SK-N-SH (cell line): ENCODE results near the gene RRH. TPM values are rescaled to one million over a fixed set of nuclear protein-coding genes. Genes with fewer than 3 reads are reported as not detected.

Source experiments
- CTCF ChIA-PET: fragments of 300-600, 350-600 bp; formaldehyde crosslinking; extraction: SDS; loops from one replicate; lab custom pipeline; 2021; lab: Yijun Ruan, JAX
- POLR2A ChIA-PET: fragments of 350-600 bp; sonication (Branson Sonifier 250); formaldehyde crosslinking; extraction: SDS; loops from one replicate; lab custom pipeline; 2020; ENCODE audit warnings: antibody characterized with exemption, inconsistent platforms; lab: Yijun Ruan, JAX
- DNase-seq: peaks from one replicate; pipeline ENCODE4 v3.0.0; 2012
- H2AFZ ChIP-seq: fragments of 200-600 bp; sonication (generic); 2 replicates; pipeline ENCODE4 v1.8.1; 2016; ENCODE audit warnings: antibody characterized with exemption, mild to moderate bottlenecking, low read depth
- H3F3A ChIP-seq: fragments of 200-600 bp; sonication (generic); replicated peaks from 2 replicates; pipeline ENCODE3; 2016; ENCODE audit warnings: antibody characterized with exemption, mild to moderate bottlenecking; ENCODE audit not compliant: insufficient read depth
- H3K27ac ChIP-seq, 2 experiments: fragments of 200-500 bp in 1 of 2; fragments of 200-600 bp in 1 of 2; sonication (Bioruptor generic) in 1 of 2; sonication (generic), shearing (Covaris generic) in 1 of 2; 2 replicates each; pipeline versions ENCODE4 v1.5.1 to v1.6.1; 2014 to 2016; ENCODE audit warnings: low read depth in 2 of 2, inconsistent platforms in 1 of 2, low read length in 1 of 2, mild to moderate bottlenecking in 1 of 2, mixed read lengths in 1 of 2
- H3K27me3 ChIP-seq: fragments of 200-600 bp; sonication (generic), shearing (Covaris generic); 2 replicates; pipeline ENCODE4 v1.6.1; 2016; ENCODE audit warnings: mixed run types; ENCODE audit not compliant: insufficient read depth
- H3K36me3 ChIP-seq, 2 experiments: fragments of 200-500 bp in 1 of 2; fragments of 200-600 bp in 1 of 2; sonication (Bioruptor generic) in 1 of 2; sonication (generic) in 1 of 2; replicated peaks in 1 of 2; 2 replicates each; pipeline versions ENCODE3 to v1.5.1; 2014 to 2016; ENCODE audit warnings: low read length in 1 of 2, mild to moderate bottlenecking in 1 of 2; ENCODE audit not compliant: insufficient read depth in 2 of 2, control insufficient read depth in 1 of 2
- H3K4me1 ChIP-seq, 2 experiments: fragments of 200-500 bp in 1 of 2; fragments of 200-600 bp in 1 of 2; sonication (Bioruptor generic) in 1 of 2; sonication (generic), shearing (Covaris generic) in 1 of 2; 2 replicates each; pipeline versions ENCODE4 v1.5.1 to v1.6.1; 2014 to 2016; ENCODE audit warnings: low read depth in 1 of 2, low read length in 1 of 2, mixed run types in 1 of 2; ENCODE audit not compliant: insufficient read depth in 2 of 2, control insufficient read depth in 1 of 2
- H3K4me2 ChIP-seq: fragments of 200-600 bp; sonication (generic), shearing (Covaris generic); 2 replicates; pipeline ENCODE4 v1.6.1; 2017; ENCODE audit warnings: mixed run types
- H3K4me3 ChIP-seq, 2 experiments: fragments of 200-500 bp in 1 of 2; fragments of 200-600 bp in 1 of 2; sonication (Bioruptor generic) in 1 of 2; sonication (generic), shearing (Covaris generic) in 1 of 2; 2 replicates each; pipeline versions ENCODE4 v1.5.1 to v1.8.1; 2014 to 2016; ENCODE audit warnings: low read depth in 2 of 2, inconsistent platforms in 1 of 2, low read length in 1 of 2, mild to moderate bottlenecking in 1 of 2, mixed read lengths in 1 of 2, moderate library complexity in 1 of 2
- H3K79me2 ChIP-seq: fragments of 200-600 bp; sonication (generic); 2 replicates; pipeline ENCODE4 v1.8.1; 2017; ENCODE audit warnings: mild to moderate bottlenecking; ENCODE audit not compliant: insufficient read depth
- H3K9ac ChIP-seq: fragments of 200-600 bp; sonication (generic); 2 replicates; pipeline ENCODE4 v1.6.1; 2017; ENCODE audit warnings: mixed run types
- H3K9me2 ChIP-seq: fragments of 200-600 bp; sonication (generic); 2 replicates; pipeline ENCODE4 v1.6.1; 2017; ENCODE audit warnings: mixed run types
- H3K9me3 ChIP-seq: fragments of 200-600 bp; sonication (generic); 2 replicates; pipeline ENCODE4 v1.6.1; 2017; ENCODE audit warnings: mixed run types, mild to moderate bottlenecking, moderate library complexity
- H4K20me1 ChIP-seq: fragments of 200-600 bp; sonication (generic); 2 replicates; pipeline ENCODE4 v1.6.1; 2017; ENCODE audit warnings: mild to moderate bottlenecking, mixed run types; ENCODE audit not compliant: insufficient read depth
- CHD2 ChIP-seq: fragments of 150-350 bp; IDR thresholded peaks from 2 replicates; pipeline ENCODE4 v1.6.1; 2018; ENCODE audit warnings: low read length; ENCODE audit not compliant: partially characterized antibody
- ELF1 ChIP-seq: IDR thresholded peaks from 2 replicates; pipeline ENCODE4 v1.4.0; 2012
- EZH2phosphoT487 ChIP-seq: fragments of 200-600 bp; sonication (generic); IDR thresholded peaks from 2 replicates; pipeline ENCODE4 v1.6.1; 2017; ENCODE audit warnings: low read depth, mixed run types, mild to moderate bottlenecking, antibody characterized with exemption, moderate library complexity, borderline replicate concordance
- FOSL2 ChIP-seq: IDR thresholded peaks from 2 replicates; pipeline ENCODE4 v1.4.0; 2012; ENCODE audit warnings: low read depth, mild to moderate bottlenecking, moderate library complexity, borderline replicate concordance
- FOXJ3 ChIP-seq: sonication (generic); formaldehyde crosslinking; IDR thresholded peaks from 2 replicates; pipeline ENCODE4 v1.5.1; 2020; ENCODE audit warnings: mild to moderate bottlenecking, missing genetic modification reagents
- FOXM1 ChIP-seq: IDR thresholded peaks from 2 replicates; pipeline ENCODE4 v1.4.0; 2012; ENCODE audit warnings: low read depth, mild to moderate bottlenecking
- JUND ChIP-seq: IDR thresholded peaks from 2 replicates; pipeline ENCODE4 v1.4.0; 2012
- MXI1 ChIP-seq: IDR thresholded peaks from 2 replicates; pipeline ENCODE4 v1.6.1; 2012; ENCODE audit warnings: mild to moderate bottlenecking, low read depth, low read length, improper control_type of control experiment
- NFIC ChIP-seq: IDR thresholded peaks from 2 replicates; pipeline ENCODE4 v1.4.0; 2012; ENCODE audit warnings: borderline replicate concordance
- NRF1 ChIP-seq: IDR thresholded peaks from 2 replicates; pipeline ENCODE4 v1.6.1; 2012; ENCODE audit warnings: low read depth, mild to moderate bottlenecking, low read length
- POLR2AphosphoS5 ChIP-seq: IDR thresholded peaks from 2 replicates; pipeline ENCODE4 v1.6.1; 2012; ENCODE audit warnings: low read depth, low read length
- RCOR1 ChIP-seq: fragments of 150-350 bp; IDR thresholded peaks from 2 replicates; pipeline ENCODE4 v1.6.1; 2017; ENCODE audit warnings: antibody characterized with exemption, low read length
- RFX5 ChIP-seq: IDR thresholded peaks from 2 replicates; pipeline ENCODE4 v1.6.1; 2012; ENCODE audit warnings: mild to moderate bottlenecking, improper control_type of control experiment, low read length
- RXRA ChIP-seq: IDR thresholded peaks from 2 replicates; pipeline ENCODE4 v1.4.0; 2012; ENCODE audit warnings: low read depth, mild to moderate bottlenecking, borderline replicate concordance
- SMC3 ChIP-seq: IDR thresholded peaks from 2 replicates; pipeline ENCODE4 v1.6.1; 2012; ENCODE audit warnings: low read depth, low read length, improper control_type of control experiment
- TAF1 ChIP-seq: IDR thresholded peaks from 2 replicates; pipeline ENCODE4 v1.6.1; 2012; ENCODE audit warnings: low read depth, mild to moderate bottlenecking, low read length, moderate library complexity, borderline replicate concordance
- TCF12 ChIP-seq: IDR thresholded peaks from 2 replicates; pipeline ENCODE4 v1.4.0; 2012
- YY1 ChIP-seq: IDR thresholded peaks from 2 replicates; pipeline ENCODE4 v1.4.0; 2012; ENCODE audit warnings: low read depth, mild to moderate bottlenecking
- whole genome bisulfite sequencing: methylation state at CpG from one replicate; pipeline ENCODE4 v1.1.6; 2017; ENCODE audit warnings: low lambda C conversion rate; 5-methylcytosine and 5-hydroxymethylcytosine counted together
- polyA plus RNA-seq, 3 experiments: library from polyadenylated mRNA; depleted of rRNA; stranded (reverse); fragments of >200 nt; gene quantifications; 2 replicates each; pipeline ENCODE4 v1.2.3, GENCODE V29; 2012
- TF ChIP-seq, protein P1 (sequence below): IDR thresholded peaks from 2 replicates; pipeline ENCODE4 v1.6.1; 2012; ENCODE audit warnings: mild to moderate bottlenecking, low read depth, low read length, moderate library complexity
- TF ChIP-seq, protein P2 (sequence below): IDR thresholded peaks from 2 replicates; pipeline ENCODE4; 2012
- TF ChIP-seq, protein P3 (sequence below): fragments of 200-600 bp; sonication (generic); IDR thresholded peaks from 2 replicates; pipeline ENCODE4 v1.6.1; 2017; ENCODE audit warnings: antibody characterized with exemption, mild to moderate bottlenecking, moderate library complexity

The RRH gene
- polyA plus RNA-seq, 1 of the 3 experiments (the other 2 are of a cell fraction): 0.05 TPM

DNA sequence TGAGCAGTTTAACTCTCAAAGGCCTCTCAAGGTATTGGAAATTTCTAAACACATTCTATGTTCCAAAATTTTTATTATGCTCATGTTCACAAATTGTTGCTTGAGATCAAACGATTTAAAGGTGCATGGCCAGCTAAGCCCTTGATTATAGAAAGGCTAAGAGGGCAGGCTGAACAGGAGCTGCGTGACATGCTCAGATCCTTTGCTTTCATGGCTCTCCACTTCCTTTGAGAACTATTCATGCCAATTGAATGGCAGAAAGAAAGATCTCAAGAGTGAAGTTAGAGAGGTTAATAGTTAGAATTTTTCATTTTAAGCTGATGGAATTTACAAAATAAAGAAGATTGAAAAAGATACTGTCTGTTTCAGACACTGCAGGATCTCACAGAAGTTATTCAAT is 20.7 kb downstream of the RRH start:
- DNase-seq: no peak
- Histone ChIP-seq H3F3A (no peaks in the 10 kb centered on the region), H4K20me1 (no peaks in the 10 kb centered on the region), H3K27me3 (0 out of 2 replicates have a peak, but pooled peaks cover 5% of the 10 kb centered on the region), H3K4me1 (no peaks in the 10 kb centered on the region), H3K9ac (no peak overlapping the region), H3K27ac (no peak overlapping the region), H3K4me2 (no peak overlapping the region)
- 44% methylated on average over 2 of the region's 2 CpGs for WGBS
- POLR2A ChIA-PET: no interaction called here
- TF ChIP-seq, protein P1, sequence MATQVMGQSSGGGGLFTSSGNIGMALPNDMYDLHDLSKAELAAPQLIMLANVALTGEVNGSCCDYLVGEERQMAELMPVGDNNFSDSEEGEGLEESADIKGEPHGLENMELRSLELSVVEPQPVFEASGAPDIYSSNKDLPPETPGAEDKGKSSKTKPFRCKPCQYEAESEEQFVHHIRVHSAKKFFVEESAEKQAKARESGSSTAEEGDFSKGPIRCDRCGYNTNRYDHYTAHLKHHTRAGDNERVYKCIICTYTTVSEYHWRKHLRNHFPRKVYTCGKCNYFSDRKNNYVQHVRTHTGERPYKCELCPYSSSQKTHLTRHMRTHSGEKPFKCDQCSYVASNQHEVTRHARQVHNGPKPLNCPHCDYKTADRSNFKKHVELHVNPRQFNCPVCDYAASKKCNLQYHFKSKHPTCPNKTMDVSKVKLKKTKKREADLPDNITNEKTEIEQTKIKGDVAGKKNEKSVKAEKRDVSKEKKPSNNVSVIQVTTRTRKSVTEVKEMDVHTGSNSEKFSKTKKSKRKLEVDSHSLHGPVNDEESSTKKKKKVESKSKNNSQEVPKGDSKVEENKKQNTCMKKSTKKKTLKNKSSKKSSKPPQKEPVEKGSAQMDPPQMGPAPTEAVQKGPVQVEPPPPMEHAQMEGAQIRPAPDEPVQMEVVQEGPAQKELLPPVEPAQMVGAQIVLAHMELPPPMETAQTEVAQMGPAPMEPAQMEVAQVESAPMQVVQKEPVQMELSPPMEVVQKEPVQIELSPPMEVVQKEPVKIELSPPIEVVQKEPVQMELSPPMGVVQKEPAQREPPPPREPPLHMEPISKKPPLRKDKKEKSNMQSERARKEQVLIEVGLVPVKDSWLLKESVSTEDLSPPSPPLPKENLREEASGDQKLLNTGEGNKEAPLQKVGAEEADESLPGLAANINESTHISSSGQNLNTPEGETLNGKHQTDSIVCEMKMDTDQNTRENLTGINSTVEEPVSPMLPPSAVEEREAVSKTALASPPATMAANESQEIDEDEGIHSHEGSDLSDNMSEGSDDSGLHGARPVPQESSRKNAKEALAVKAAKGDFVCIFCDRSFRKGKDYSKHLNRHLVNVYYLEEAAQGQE: no peak
- TF ChIP-seq TCF12: no peak
- TF ChIP-seq RFX5: no peak
- TF ChIP-seq NFIC: no peak
- TF ChIP-seq YY1: no peak
- no peak for TF ChIP-seq TAF1
- TF ChIP-seq, protein P2, sequence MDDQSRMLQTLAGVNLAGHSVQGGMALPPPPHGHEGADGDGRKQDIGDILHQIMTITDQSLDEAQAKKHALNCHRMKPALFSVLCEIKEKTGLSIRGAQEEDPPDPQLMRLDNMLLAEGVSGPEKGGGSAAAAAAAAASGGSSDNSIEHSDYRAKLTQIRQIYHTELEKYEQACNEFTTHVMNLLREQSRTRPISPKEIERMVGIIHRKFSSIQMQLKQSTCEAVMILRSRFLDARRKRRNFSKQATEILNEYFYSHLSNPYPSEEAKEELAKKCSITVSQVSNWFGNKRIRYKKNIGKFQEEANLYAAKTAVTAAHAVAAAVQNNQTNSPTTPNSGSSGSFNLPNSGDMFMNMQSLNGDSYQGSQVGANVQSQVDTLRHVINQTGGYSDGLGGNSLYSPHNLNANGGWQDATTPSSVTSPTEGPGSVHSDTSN: no peak
- TF ChIP-seq, all 33 proteins: peak for 0
- CTCF ChIA-PET: interaction anchor here (1.0 kb wide), 1 partner anchor 15 kb away, joined by 3 read pairs; no protein-coding TSS in a partner anchor
- Histone ChIP-seq H2AFZ (no peak overlapping the region), H3K79me2 (no peaks in the 10 kb centered on the region), H3K4me3 (no peak overlapping the region), H3K36me3 (no peaks in the 10 kb centered on the region), H3K9me2 (no peaks in the 10 kb centered on the region), H3K9me3 (no peaks in the 10 kb centered on the region)

DNA sequence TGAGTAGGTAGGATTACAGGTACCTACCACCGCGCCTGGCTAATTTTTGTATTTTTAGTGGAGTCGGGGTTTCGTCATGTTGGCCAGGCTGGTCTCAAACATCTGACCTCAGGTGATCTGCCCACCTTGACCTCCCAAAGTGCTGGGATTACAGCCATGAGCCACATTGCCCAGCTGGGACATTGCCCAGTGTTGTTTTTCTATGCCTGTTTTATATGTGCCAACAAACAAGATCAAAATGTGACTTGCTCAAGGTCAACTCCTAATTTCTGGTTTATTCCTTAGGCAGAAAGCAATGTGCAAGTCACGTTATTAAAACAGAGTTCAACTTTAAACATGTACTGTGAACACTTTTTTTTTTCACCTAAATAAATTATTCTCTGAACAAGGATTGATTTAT is 22.8 kb downstream of the RRH start:
- no peak overlapping the region for H3K4me2 ChIP-seq
- H2AFZ ChIP-seq: no peak overlapping the region
- 71% methylated on average over 5 of the region's 5 CpGs for WGBS
- no peak overlapping the region for H3K9ac ChIP-seq
- H3K36me3 ChIP-seq: no peaks in the 10 kb centered on the region
- H3K79me2 ChIP-seq: no peaks in the 10 kb centered on the region
- no peak overlapping the region for H3K4me3 ChIP-seq
- H3K27me3 ChIP-seq: 0 out of 2 replicates have a peak, but pooled peaks cover 5% of the 10 kb centered on the region
- H3K27ac ChIP-seq: no peak overlapping the region
- ChIA-PET POLR2A (no interaction called here), CTCF (no interaction called here)
- no peaks in the 10 kb centered on the region for H3K9me3 ChIP-seq
- no peaks in the 10 kb centered on the region for H3K4me1 ChIP-seq
- no peak for DNase-seq
- no peaks in the 10 kb centered on the region for H3F3A ChIP-seq
- no peaks in the 10 kb centered on the region for H3K9me2 ChIP-seq
- H4K20me1 ChIP-seq: no peaks in the 10 kb centered on the region
- TF ChIP-seq FOSL2 (no peak), POLR2AphosphoS5 (no peak), RFX5 (no peak), ELF1 (no peak), MXI1 (no peak), RXRA (no peak), RCOR1 (no peak), CHD2 (no peak), SMC3 (no peak), JUND (no peak), EZH2phosphoT487 (no peak), NRF1 (no peak), FOXJ3 (CRISPR knock-in tag) (no peak), FOXM1 (no peak), TCF12 (no peak)
- TF ChIP-seq, protein P2: no peak
- TF ChIP-seq, protein P3, sequence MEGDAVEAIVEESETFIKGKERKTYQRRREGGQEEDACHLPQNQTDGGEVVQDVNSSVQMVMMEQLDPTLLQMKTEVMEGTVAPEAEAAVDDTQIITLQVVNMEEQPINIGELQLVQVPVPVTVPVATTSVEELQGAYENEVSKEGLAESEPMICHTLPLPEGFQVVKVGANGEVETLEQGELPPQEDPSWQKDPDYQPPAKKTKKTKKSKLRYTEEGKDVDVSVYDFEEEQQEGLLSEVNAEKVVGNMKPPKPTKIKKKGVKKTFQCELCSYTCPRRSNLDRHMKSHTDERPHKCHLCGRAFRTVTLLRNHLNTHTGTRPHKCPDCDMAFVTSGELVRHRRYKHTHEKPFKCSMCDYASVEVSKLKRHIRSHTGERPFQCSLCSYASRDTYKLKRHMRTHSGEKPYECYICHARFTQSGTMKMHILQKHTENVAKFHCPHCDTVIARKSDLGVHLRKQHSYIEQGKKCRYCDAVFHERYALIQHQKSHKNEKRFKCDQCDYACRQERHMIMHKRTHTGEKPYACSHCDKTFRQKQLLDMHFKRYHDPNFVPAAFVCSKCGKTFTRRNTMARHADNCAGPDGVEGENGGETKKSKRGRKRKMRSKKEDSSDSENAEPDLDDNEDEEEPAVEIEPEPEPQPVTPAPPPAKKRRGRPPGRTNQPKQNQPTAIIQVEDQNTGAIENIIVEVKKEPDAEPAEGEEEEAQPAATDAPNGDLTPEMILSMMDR: no peak
